Activated CD4-positive, alpha-beta T cell treated with anti-CD3 and anti-CD28 coated beads for 48 hours (primary cell): ENCODE data around the gene APOM.

Experiments
- DNase-seq: peaks from one replicate; pipeline ENCODE4 v3.0.0-alpha.2; 2020

Gene APOM

DNA sequence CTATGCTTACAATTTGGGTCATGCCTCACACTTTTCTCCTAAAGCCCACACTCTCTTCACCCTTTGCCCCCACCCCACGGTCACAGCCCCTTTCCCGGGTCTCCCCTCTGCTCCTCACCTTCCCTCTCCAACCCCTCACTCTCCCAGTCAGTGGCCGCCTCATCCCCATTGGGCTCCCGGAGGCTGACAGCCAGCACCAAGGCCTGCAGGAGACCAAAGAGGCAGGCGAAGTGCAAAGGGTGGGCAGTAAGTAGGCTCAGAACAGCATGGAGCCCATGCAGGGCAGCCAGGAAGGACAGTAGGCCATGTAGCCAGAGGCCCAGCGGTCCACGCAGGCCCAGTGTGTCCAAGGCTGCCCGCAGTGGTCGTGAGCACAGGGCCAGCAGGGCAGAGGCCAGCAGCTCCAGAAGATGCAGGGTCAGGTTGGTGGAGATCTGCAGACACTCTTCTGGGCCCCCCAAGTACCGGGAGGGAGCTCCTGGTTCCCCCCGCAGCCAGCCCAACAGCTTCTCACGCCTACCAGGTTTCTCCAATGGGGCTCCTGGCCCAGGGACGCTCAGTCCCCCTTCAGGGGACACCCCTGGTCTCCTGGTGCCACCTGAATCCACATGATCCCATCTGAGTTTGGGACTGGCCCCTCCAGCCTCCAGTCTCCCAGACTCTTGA is 3.4 kb downstream of the APOM start:
- no peak for DNase-seq

DNA sequence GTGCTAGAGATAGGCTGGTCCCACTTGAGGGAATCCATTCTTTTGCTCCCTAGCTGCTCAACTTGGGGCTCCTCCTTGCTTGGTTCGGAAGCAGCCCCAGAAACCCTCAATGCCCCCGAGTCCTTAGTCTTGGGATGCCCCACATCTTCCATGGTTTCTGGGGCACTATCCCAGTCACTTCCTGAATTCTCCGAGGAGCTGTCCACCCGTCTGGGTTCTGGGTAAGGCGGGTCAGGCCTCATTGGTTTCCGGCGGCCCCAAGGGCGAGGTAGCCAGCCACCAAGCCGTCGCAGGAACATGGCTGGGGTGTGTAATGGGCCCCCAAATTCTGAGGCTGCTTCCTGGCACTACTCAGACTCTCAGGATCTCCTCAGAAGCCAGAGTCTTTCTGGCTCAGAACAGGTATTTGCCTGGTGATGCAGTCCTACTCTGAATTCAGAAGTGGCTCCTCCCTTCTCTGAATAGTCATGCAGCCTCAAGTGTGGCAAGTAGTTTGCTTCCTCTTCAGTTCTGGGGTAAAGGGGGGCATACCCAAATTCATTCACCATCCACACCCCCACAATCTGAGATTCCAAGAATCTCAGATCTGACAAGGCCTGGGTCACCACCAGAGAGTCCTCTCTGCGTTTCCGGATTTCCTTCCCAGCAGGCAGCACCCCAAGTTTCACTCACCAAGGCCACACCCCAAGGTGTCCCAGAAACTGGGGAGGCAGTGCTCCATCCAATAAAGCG is 4.1 kb downstream of the APOM start:
- DNase-seq = peak; percentile 50

GRCh38 chr6:31660381-31661261 is 4.9 kb downstream of the APOM start, which contains the start of gene C6orf47:
Gene C6orf47 (minus strand): TSS chr6:31660778. CDS start chr6:31659947, 831 bp downstream.
- peak; percentile 82 for DNase-seq

- DNase-seq = no peak
Observed at GRCh38 chr6:31661262-31662123, 5.8 kb downstream of the APOM start.

GRCh38 chr6:31662124-31662723 is 6.5 kb downstream of the APOM start:
- DNase-seq = no peak

DNA sequence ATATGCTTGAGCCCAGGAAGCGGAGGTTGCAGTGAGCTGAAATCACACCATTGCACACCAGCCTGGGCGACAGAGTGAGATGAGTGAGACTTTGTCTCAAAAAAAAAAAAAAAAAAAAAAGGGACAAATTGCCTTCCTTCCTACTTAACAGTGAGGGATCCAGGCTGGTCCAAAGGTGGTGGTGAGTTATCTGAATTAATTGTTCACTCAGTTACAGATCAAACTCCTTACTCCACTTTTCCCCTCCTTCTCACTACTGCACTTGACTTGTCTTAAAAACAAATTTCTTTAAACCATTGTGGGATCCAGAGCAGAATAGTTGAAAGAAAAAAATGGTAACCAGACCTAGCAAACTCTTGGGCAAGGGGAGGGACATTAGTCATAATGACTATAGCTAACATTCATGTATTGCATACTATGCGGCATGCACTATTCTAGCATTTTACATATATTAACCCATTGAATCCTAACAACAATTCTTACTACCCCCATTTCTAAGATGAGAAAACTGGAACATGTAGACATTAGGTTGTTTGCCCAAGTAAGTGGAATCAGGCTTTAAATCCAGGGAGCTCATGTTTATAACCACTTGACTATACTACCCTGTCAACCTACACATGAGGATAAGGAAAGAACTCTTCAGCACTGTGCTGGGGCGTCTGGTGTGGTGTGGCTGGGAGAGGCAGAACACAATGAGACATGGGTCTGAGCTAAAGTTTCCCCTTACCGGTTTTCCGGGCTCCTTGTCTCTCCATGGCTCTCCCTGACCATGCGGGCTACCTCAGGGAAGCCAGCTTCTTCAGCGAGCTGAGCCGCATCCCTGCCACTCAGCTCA is 7.6 kb downstream of the APOM start:
- DNase-seq = no peak

DNA sequence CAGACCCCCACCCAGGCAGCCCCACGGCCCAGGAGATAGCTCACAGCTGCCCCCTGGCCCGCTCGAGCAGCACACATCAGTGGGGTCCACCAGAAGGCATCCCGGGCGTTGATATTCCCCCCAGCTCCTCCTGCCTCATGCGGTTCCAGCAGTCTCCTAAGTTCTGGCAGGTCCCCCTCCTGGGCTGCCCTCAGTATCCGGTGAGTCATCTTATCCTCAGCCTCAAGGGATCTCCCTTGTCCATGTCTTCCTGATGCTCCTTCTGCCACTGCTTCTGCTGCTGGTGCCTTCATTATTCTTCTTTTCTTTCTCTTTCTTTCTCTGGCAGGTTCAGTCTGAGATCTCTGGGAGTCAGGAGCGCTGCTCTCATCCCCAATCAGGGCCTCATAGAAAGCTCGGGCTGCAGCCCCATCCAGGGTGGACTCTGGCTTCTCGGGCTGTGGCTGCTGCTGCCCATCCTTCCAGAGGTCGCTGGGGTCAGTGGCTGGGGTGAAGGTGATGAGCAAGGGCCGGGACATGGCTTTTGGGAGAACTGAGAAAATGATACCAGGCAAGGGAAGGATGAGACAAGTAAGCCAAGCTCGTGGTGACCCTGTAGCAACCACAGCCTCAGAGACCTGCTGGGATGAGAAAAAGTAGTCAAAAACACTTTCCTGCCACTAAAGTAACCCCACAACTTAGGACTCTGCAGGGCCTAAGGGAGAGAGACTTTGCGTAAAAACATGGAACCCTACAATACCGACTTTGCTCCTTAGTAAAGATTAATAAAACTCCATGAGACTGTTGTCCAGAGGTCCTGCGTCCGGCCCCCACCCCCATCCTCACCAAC is 8.5 kb downstream of the APOM start:
- no peak for DNase-seq

DNA sequence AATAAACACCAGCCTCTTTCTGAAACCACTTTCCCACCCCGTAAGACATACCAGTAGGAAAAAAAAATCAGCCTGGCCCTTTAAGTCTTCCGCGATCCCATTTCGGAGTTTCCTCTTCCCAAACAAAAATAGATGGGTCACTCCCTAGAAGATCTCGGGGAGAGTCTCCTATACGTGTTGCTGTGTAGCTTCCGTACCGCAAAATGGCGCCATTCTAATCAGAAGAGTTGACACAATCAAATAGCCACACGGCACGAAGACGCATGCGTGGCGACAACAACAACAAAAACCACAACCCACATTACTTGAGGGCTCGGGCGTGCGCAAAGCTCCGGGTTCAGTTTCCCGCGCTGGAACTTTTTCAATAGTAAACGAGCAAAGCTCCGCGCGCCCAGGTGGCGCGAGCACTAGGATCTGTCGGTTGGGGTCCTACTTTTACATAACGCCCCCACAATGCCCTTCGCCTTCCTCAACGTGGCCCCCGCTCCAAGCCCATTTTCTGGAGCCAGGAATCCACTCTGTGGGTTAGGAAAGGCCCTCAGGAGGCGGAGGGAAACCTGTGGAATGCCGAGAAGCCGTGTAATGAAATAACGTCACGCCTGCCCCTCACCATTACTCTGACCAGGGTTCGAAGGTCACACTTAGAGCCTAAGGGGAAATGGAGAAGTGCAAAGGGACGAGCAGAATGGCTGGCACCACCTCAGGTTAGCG is 9.3 kb downstream of the APOM start, which contains the start of gene GPANK1:
TSS of gene GPANK1 (minus strand) at position 208 of the 711 bp plus-strand sequence. CDS start 519 bp downstream, outside the sequence.
- peak; percentile 93 for DNase-seq

DNA sequence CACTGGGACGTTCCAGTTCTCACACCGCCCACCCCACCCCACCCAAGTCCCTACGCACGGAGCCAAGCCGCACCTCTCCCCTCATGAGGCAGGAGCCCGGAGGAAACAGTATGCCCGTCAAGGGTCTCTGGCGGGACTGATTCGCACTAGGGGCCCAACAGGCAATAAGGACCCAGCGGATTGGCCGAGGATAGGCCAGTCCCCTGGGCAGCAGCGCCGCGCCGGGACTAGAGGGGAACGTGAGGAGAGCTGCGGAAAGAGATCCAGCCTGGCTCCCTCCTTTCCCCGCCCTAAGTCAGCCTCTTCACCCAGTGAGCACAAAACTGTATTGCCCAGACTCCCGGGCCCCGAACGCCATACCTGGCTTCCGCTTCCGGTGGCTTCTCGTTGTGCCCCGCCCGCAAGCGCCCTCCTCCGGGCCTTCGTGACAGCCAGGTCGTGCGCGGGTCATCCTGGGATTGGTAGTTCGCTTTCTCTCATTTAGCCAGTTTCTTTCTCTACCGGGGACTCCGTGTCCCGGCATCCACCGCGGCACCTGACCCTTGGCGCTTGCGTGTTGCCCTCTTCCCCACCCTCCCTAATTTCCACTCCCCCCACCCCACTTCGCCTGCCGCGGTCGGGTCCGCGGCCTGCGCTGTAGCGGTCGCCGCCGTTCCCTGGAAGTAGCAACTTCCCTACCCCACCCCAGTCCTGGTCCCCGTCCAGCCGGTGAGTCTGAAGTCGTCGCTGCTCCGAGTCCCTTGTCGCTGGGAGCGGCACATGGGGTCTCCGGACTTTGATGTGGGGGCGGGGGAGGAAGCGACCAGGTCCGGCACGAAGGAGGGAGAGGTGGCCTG is 10.0 kb downstream of the APOM start, which contains the start of gene CSNK2B:
TSS of gene CSNK2B (plus strand) at position 580 of the 836 bp plus-strand sequence. CDS start 752 bp downstream, outside the sequence.
- peak; percentile 99 for DNase-seq

DNA sequence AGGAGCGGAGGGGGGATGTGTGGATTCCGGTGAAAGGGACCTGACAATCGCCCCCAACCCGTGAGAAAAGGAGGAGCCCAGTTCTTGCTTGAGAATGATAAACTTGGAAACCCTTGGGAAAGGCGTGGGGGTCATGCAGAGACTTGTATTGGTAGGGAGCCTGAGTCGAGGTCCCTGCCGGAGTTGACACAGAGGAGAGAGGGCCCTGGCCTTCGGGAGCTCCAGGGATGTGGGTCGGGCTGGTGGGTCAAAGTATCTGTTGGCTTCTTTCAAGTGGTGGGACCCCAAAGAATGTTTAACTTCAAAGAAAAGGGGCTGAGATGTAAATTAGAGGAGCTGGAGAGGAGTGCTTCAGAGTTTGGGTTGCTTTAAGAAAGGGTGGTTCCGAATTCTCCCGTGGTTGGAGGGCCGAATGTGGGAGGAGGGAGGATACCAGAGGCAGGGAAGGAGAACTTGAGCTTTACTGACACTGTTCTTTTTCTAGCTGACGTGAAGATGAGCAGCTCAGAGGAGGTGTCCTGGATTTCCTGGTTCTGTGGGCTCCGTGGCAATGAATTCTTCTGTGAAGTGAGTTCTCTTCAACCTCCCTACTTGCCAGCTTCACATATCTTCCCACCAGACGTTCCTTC is 10.8 kb downstream of the APOM start:
- DNase-seq = no peak

GRCh38 chr6:31669676-31670075 is 14.0 kb downstream of the APOM start, which contains the start of gene LY6G5B:
Gene LY6G5B (plus strand): TSS chr6:31669976. CDS start chr6:31670951, 975 bp downstream.
- no peak for DNase-seq

- DNase-seq = no peak
Observed at GRCh38 chr6:31676322-31676903, 20.7 kb downstream of the APOM start.

DNA sequence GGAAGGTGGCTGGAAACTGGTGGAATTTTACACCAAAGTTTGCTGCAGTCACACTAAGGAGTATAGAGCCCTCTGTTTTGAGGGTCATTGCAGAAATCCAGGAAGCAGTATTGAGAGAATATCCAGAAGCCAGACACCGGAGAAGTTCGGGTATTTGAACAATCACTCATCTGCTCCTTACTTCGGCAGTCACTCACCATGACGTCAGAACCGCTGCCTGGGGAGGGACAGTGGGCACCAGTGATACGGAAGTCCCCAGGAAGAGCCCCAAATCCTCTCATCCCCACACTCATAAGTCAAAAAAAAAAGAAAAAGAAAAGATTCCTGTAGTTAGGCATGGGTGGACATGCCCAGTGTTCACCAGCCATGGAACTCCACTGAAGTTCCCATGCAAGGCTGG is 21.2 kb downstream of the APOM start:
- no peak for DNase-seq

- DNase-seq = no peak
Observed at GRCh38 chr6:31677955-31678354, 22.3 kb downstream of the APOM start.

DNA sequence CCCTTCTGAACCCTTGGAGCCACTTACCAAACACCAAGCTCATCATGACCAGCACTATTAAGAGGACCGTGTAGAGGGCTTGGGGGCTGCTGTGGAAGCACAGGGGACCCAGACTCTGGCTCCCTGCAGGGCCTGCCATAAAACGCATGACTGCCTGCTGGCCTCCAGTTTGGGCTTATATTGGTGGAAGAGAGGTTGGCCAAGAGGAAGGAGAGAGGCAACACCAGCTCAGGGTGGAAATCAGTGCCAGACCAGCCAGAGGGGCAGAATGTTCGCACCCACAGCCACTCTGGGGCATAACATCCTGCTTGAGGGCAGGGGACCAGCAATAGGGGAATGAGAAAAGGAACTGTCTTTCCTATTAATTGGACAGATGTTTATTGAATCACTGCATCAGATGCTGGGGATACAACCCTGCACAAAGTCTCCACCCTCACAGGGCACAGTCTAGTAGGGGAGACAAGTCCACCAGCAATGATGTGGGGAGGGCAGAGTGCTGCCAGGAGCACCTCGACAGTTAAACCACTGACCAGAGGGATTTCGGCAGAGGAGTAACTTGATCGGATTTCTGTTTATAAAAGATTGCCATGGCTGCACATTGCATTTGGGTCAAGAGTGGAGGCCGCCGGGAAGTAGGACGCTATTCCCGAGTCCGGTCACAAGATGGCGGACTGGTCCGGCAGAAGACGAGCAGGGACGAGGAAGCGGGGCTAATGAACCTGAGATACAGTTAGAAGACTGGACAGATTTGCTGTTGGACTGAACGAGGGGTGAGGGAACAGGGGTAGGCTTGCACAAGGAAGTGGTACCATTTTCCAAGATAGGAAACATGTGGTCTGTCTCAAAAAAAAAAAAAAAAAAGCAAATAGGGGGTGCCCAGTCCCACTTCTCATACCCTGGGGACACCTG is 24.8 kb downstream of the APOM start, which contains the start of gene LY6G5C:
TSS of gene LY6G5C (minus strand) at position 842 of the 909 bp plus-strand sequence. CDS start at position 148, 694 bp downstream.
- peak; percentile 75 for DNase-seq
